ENCODE results near the gene ADAMTS2.

ADAMTS2 gene

DNA sequence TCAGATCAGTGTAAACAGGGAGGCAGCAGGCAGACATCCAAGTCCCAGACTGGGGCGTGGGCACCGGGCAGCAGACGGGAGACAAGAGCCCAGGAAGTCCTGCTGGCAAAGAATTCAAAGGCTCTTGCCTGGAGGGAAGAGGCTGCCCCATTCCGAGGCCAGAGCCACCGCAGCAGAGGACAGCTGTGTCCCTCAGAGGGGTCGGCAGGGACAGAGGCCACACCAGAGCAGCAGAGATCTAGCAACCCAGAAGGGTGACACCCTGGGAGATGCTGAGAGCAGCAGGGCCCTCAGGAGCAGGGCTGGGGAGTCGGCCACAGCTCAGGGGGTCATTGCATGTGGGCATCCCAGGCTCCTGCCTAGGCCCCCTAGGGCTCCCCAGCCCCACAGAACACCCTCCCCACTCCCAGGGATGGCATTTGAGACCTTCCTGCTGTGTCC is 29.1 kb downstream of the ADAMTS2 start:
- no peaks in the 10 kb centered on the region for H3K27me3 ChIP-seq (ENCODE audit: low read length)
- no peak overlapping the region for H2AFZ ChIP-seq (ENCODE audit: low read depth, low read length, severe bottlenecking)

DNA sequence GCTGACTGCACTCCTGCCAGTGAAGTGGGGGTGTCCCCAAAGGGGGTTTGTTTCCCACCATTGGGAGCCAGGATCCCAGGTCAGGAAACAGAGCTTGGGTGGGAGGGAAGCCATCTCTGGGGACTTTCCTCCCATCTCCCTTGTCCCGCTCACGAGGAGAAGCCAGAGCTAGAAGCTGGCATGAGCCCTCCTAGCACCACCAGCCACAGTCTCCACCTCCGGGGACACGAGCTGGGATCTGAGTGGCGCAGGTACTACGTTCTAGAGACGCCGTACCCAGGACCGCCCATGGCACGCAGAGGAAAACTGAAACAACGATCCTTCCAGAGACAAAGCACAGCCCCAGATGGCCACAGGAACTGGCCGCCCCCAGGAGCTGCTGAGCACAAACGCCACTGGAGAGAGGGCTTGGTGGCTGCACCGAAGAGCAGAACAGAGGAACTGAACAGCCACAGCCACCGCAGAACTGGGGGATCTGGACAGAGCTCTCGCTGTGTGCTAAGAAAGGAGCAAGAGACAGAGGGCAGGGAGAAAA is 29.8 kb downstream of the ADAMTS2 start:
- Histone ChIP-seq H3K9ac (ENCODE audit: low read length) (no peak overlapping the region), H4K20me1 (ENCODE audit: low read depth, low read length) (no peaks in the 10 kb centered on the region), H3K4me3 (ENCODE audit: insufficient read depth, low read length, poor library complexity, severe bottlenecking) (no peak overlapping the region), H3K9me3 (ENCODE audit: insufficient read depth, low read length) (no peaks in the 10 kb centered on the region), H3K27me3 (ENCODE audit: low read length) (no peaks in the 10 kb centered on the region), H3K79me2 (ENCODE audit: insufficient read depth, low read length) (no peaks in the 10 kb centered on the region), H3K27ac (ENCODE audit: low read depth, low read length) (no peak overlapping the region), H2AFZ (ENCODE audit: low read depth, low read length, severe bottlenecking) (no peak overlapping the region), H3F3A (ENCODE audit: insufficient read depth) (no peaks in the 10 kb centered on the region), H3K9me2 (replicated peaks; ENCODE audit: insufficient read depth, low read length) (no peaks in the 10 kb centered on the region), H3K4me2 (ENCODE audit: low read depth, low read length, poor library complexity, severe bottlenecking) (no peak overlapping the region), H3K36me3 (ENCODE audit: low read length) (no peaks in the 10 kb centered on the region)
- no peak for TF ChIP-seq EZH2phosphoT487 (conservative IDR thresholded peaks at IDR 0.05; ENCODE audit: low read length)
- TF ChIP-seq, protein P1, sequence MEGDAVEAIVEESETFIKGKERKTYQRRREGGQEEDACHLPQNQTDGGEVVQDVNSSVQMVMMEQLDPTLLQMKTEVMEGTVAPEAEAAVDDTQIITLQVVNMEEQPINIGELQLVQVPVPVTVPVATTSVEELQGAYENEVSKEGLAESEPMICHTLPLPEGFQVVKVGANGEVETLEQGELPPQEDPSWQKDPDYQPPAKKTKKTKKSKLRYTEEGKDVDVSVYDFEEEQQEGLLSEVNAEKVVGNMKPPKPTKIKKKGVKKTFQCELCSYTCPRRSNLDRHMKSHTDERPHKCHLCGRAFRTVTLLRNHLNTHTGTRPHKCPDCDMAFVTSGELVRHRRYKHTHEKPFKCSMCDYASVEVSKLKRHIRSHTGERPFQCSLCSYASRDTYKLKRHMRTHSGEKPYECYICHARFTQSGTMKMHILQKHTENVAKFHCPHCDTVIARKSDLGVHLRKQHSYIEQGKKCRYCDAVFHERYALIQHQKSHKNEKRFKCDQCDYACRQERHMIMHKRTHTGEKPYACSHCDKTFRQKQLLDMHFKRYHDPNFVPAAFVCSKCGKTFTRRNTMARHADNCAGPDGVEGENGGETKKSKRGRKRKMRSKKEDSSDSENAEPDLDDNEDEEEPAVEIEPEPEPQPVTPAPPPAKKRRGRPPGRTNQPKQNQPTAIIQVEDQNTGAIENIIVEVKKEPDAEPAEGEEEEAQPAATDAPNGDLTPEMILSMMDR (IDR thresholded peaks at IDR 0.05; ENCODE audit: insufficient read depth, low read length, poor library complexity, severe bottlenecking): no peak

More for the DNA sequence above, 29.1 kb downstream of the ADAMTS2 start:
- Histone ChIP-seq H3K9me2 (replicated peaks; ENCODE audit: insufficient read depth, low read length) (no peaks in the 10 kb centered on the region), H3F3A (ENCODE audit: insufficient read depth) (no peaks in the 10 kb centered on the region), H3K4me3 (ENCODE audit: insufficient read depth, low read length, poor library complexity, severe bottlenecking) (no peak overlapping the region), H4K20me1 (ENCODE audit: low read depth, low read length) (no peaks in the 10 kb centered on the region), H3K27ac (ENCODE audit: low read depth, low read length) (no peak overlapping the region), H3K9ac (ENCODE audit: low read length) (no peak overlapping the region), H3K9me3 (ENCODE audit: insufficient read depth, low read length) (no peaks in the 10 kb centered on the region), H3K79me2 (ENCODE audit: insufficient read depth, low read length) (no peaks in the 10 kb centered on the region), H3K36me3 (ENCODE audit: low read length) (no peaks in the 10 kb centered on the region), H3K4me2 (ENCODE audit: low read depth, low read length, poor library complexity, severe bottlenecking) (no peak overlapping the region)
- TF ChIP-seq EZH2phosphoT487 (conservative IDR thresholded peaks at IDR 0.05; ENCODE audit: low read length): no peak
- TF ChIP-seq, protein P1 (IDR thresholded peaks at IDR 0.05; ENCODE audit: insufficient read depth, low read length, poor library complexity, severe bottlenecking): no peak

DNA sequence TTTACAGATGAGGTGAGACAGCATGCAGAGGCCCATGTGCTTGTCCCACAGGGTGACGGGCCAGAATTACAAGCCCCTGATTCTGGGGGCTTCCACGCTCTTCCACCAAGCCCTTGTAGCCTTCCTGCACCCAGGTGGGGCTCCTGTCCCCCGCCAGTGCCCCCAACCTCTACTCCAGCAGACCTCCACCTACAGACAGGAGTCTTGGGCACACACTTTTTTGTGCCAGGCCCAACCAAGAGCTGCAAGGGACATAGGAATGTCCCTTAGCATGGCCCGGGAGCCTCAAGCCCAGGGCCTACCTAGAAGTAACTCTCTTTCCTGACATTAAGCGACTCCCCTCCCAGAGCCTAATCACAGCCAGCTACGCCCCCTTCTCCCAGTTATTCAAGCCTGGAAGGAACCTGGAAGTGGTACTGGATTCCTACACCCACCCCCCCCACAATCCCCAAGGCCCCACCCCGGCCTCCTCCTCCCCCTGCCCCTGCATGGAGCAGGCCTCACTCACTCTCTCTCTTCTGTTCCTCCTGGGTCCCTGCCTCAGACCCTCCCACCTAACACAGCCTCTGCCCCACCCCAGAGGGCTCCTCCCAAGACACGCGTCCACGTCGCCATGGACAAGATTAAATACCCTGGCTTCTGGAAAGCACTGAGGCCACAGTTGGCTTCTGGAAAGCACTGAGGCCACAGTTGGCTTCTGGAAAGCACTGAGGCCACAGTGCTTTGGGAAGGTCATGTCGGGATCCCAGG is 30.5 kb downstream of the ADAMTS2 start:
- no peak overlapping the region for H3K27ac ChIP-seq (ENCODE audit: low read depth, low read length)
- TF ChIP-seq, protein P1 (IDR thresholded peaks at IDR 0.05; ENCODE audit: insufficient read depth, low read length, poor library complexity, severe bottlenecking): no peak
- TF ChIP-seq EZH2phosphoT487 (conservative IDR thresholded peaks at IDR 0.05; ENCODE audit: low read length): no peak
- no peaks in the 10 kb centered on the region for H3K79me2 ChIP-seq (ENCODE audit: insufficient read depth, low read length)
- no peaks in the 10 kb centered on the region for H3F3A ChIP-seq (ENCODE audit: insufficient read depth)
- H3K36me3 ChIP-seq (ENCODE audit: low read length): no peaks in the 10 kb centered on the region
- no peak overlapping the region for H3K4me3 ChIP-seq (ENCODE audit: insufficient read depth, low read length, poor library complexity, severe bottlenecking)
- H3K4me2 ChIP-seq (ENCODE audit: low read depth, low read length, poor library complexity, severe bottlenecking): no peak overlapping the region
- no peaks in the 10 kb centered on the region for H3K27me3 ChIP-seq (ENCODE audit: low read length)
- H3K9ac ChIP-seq (ENCODE audit: low read length): no peak overlapping the region
- H2AFZ ChIP-seq (ENCODE audit: low read depth, low read length, severe bottlenecking): no peak overlapping the region
- H4K20me1 ChIP-seq (ENCODE audit: low read depth, low read length): no peaks in the 10 kb centered on the region
- H3K9me3 ChIP-seq (ENCODE audit: insufficient read depth, low read length): no peaks in the 10 kb centered on the region
- H3K9me2 ChIP-seq (replicated peaks; ENCODE audit: insufficient read depth, low read length): no peaks in the 10 kb centered on the region
